NCI-H510A treated with DMSO at 0.1 percent for 48 hours (cell line): ENCODE measurements around the gene TNRC18.
"Not testable (repeated sequence)": the region's sequence is repeated elsewhere in the genome, so short reads cannot be mapped to it uniquely, and the experiment has no call there.

Experiments
- DNase-seq: peaks from one replicate; lab custom pipeline; 2025; lab: John Stamatoyannopoulos, UW

TNRC18 gene

GRCh38 chr7:5349437-5350173, 74.0 kb downstream of the TNRC18 start:
- DNase-seq: no peak

- no peak for DNase-seq
These were observed 74.6 kb downstream of the TNRC18 start for GRCh38 chr7:5349005-5349380.

DNA sequence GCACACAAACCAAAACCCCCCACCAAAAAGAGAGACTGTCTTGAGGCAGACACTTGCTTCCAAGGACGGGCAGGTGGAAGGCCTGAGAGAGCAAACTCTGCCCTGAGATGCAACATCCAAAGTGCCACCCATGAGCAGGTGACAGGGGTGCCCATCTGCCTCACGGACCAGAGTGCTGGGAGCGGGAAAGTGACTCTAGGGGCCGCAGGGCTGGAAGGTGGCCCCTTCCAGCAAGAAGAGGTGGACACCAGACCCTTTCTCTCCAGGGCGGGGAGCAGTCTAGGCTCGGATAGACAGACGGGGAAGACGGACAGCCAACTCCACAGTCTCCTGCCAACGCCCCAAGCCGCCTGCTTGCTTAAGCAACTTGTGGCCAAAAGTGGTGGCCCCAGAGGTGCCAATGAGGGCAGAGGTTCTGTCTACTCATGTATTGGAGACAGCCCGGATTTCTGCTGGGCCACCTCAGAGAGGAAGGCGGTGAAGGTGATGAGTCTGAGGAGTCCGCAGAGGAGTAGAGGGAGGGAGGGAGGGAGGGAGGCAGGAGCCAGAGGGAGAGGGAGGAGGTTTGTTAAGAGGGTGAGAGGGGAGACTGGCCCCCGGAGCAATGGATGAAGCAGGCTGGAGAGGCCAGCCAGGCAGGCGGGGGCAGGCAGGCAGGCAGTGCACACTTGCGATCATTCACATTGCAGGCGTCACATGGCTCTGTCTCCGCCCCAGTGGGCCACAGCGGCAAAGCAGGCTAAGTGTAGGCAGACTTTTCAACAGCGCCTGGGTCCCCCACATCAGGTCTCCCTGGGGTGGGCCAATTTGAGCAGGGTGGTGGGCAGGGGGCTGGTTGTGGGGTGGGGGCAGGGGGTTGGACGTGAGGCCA, 75.3 kb downstream of the TNRC18 start:
- DNase-seq: no peak

- no peak for DNase-seq
These were observed 78.0 kb downstream of the TNRC18 start for GRCh38 chr7:5345671-5346070.

DNA sequence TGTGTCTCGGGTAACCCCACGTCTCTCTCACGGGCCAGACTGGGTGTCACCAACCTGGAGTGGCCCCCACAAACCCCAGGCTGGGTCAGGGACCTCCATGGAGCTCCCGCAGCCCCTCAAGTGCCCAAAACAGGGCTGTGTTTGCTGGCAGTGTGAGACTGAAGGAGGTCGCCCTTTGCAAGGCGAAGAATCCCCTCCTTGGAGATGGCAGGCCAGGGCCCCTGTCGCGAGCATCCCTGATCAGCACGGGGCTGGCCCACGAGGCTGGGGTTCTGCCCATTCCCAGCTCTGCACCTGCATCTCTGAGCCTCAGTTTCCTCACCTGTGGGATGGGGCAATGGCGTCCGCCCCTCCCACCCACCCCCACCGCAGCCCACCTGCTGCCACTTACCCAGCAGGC, 78.5 kb downstream of the TNRC18 start:
- no peak for DNase-seq

- DNase-seq: no peak
These were observed 79.3 kb downstream of the TNRC18 start for GRCh38 chr7:5344342-5344741.

DNA sequence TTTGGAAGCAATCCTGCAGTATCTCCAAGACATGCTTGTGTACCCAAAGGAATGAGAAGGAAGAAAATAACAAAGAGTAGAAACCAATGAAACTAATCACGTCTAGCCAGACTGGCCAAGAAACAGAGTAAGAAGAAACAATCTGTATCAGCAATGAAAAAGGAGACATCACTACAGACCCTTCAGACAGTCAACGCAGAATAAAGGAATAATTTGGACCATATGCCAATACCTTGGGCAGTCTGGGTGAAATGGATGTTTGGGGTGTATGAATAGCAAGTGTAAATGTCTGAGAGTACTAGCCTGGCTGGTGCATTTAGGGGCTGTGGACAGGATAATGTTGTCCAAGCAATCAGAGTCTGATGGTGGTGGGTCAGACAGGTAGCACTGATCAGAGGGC, 79.8 kb downstream of the TNRC18 start:
- DNase-seq: no peak

GRCh38 chr7:5342631-5343030, 81.0 kb downstream of the TNRC18 start:
- DNase-seq: no peak

- DNase-seq: no peak
These were observed 83.7 kb downstream of the TNRC18 start for GRCh38 chr7:5339955-5340354.

GRCh38 chr7:5337047-5337446, 86.6 kb downstream of the TNRC18 start:
- DNase-seq: no peak

DNA sequence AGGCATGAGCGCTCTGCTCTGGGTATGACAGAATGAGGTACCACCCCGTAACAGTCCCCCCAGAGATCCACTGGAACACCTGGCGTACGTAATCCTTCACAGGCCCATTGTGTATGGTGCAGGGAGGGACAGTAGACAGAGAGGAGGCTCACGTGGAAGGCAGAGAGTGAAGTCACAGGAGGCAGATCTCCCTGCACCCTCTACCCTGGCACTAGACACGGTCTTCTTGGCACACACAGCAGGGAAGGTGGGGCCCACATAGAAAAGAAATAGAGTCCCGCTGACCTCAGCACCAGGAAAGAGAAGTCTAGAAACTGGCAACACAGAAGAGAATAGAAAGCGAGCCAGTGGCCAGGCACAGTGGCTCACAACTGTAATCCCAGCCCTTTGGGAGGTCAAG, 89.0 kb downstream of the TNRC18 start:
- DNase-seq: no peak

DNA sequence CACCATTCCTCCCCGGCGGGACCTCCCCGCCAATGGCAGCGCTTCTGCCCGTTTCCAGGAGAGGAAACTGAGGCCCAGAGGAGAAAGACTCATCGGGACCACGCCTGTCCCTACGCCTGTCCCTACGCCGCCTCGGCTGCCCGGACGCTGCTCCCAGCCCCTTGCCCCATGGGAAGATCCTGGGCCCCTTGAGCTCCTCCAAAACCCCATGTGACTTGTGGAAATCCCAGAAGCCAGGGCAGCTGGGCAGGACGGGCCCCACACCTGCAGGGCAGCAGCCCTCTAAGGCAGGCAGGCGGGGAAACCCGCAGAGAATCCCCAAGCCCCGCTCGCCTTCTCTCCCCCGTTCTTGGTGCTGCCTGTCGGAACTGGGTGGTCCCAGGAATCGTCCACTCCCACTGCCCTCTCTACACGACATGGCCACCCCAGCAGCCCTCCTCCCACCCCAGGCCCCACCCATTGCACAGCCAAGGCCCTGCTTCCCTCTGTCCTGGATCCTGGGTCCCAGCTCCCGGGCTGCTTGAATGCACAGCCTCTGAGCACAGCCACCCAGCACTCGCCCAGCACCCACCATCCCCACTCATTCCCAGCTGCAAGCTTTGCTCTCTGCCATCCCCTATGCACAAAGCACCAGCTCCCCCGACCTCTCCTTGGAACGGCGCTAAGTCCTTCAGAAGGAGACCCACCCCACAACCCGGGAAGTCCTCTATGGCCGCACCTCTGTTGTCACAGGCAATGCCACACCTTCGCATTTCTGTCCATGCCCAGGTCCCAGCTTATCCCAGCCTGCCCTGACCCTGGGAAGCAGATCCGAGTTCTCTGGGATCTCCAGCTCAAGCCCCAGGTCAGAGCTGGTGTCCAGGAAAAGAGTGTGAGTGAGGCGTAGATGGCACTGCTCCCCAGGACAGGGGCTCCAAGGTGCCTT, 90.3 kb downstream of the TNRC18 start:
- DNase-seq: no peak

GRCh38 chr7:5332579-5332978, 91.1 kb downstream of the TNRC18 start:
- no peak for DNase-seq

GRCh38 chr7:5330288-5330687, 93.3 kb downstream of the TNRC18 start:
- DNase-seq: no peak

- no peak for DNase-seq
These were observed 98.7 kb downstream of the TNRC18 start for GRCh38 chr7:5324961-5325360.

- not testable (repeated sequence) for DNase-seq
These were observed 99.5 kb downstream of the TNRC18 start for GRCh38 chr7:5323800-5324781.

GRCh38 chr7:5322621-5323410, 100.8 kb downstream of the TNRC18 start:
- no peak for DNase-seq

DNA sequence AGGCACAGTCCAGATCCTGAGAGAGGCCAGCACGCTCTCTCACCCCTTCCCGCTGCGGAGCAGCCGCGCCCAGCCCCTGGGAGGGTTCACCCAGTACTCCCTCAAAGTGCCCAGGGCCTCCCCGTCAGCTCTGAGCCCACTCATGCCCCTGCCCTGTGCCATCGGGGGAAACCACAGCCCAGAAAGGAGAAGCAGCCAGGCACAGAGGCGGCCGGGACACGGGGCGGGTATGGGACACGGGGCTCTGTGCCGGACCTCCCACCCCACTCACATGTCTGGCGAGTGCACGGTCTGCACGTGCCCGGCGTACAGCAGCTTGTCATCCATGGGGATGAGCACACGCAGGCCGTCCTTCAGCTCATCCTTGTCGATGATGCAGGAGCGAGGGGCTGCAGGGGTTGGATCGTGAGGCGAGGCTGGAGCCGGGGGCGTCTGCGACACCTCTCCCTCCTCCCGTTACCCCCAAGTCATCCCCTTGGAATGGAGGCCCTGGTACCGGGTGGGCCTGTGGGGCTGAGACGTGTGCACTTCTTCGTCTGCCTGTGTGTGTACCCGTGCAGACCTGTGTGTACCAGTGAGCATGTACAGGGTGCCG, 102.7 kb downstream of the TNRC18 start:
- no peak for DNase-seq

GRCh38 chr7:5320391-5320790, 103.2 kb downstream of the TNRC18 start:
- DNase-seq: no peak

DNA sequence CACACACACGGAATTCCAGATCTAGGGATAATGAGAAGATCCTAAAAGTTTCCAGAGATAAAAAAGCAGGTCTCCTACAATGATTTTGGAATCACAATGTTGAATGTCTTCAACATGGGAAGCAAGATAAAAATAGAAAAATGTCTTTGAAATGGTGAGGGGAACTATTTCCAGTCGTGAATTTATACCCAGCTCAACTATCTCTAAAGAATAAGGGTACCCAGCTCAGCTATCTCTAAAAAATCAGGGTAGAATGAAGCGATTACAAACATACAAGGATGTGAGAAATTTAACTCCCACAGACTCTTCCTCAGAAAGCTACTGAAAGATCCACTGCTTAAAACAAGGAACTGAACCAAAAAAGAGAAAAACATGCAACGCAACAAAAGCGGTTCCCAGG, 105.0 kb downstream of the TNRC18 start:
- not testable (repeated sequence) for DNase-seq
